C4-2B (cell line): Measurements from ENCODE around the gene FREM1.

Source experiments
- CTCF ChIP-seq: fragments of 450-650 bp; conservative IDR thresholded peaks from 2 replicates; pipeline ENCODE4 v1.5.1; 2017; ENCODE audit warnings: mild to moderate bottlenecking
- ZFX ChIP-seq: fragments of 450-650 bp; IDR thresholded peaks from 2 replicates; pipeline ENCODE4 v1.6.1; 2017

- TF ChIP-seq CTCF = no peak
- no peak for TF ChIP-seq ZFX
These were observed 205.1 kb downstream of the FREM1 start for GRCh38 chr9:14705079-14705478.
